DMS114 treated with DMSO at 0.1 percent for 48 hours (cell line): ENCODE measurements around the gene ADAMTS7.
"Not testable (repeated sequence)": the region's sequence is repeated elsewhere in the genome, so short reads cannot be mapped to it uniquely, and the experiment has no call there.

Source experiments
- DNase-seq: peaks from one replicate; lab custom pipeline; 2025; ENCODE audit not compliant: unreplicated experiment; lab: John Stamatoyannopoulos, UW

The ADAMTS7 gene

GRCh38 chr15:78830514-78831228 lies 19.4 kb upstream of the ADAMTS7 start:
- DNase-seq = no peak

GRCh38 chr15:78828920-78829319 lies 17.7 kb upstream of the ADAMTS7 start:
- DNase-seq = no peak

DNA sequence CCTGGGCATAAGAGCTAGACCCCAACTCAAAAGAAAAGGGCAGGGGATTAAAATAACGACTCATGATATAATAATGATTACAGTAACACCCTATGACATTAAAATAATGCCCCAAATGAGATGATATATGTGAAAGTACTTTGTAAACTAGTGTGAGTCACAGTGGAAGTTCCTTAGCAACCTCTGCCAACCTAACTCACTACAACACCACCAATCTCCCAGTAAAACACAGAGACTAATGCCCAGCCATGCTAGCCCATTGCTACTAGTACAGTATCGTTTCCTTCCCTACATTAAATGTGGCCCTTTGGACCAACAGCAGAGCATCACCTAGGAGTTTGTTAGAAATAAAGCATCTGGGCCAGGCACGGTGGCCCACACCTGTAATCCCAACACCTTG lies 11.2 kb upstream of the ADAMTS7 start:
- no peak for DNase-seq

GRCh38 chr15:78811825-78812183 lies 540 bp upstream of the ADAMTS7 start:
- no peak for DNase-seq

GRCh38 chr15:78810362-78811123 lies 721 bp downstream of the ADAMTS7 start:
- DNase-seq = peak; percentile 31

DNA sequence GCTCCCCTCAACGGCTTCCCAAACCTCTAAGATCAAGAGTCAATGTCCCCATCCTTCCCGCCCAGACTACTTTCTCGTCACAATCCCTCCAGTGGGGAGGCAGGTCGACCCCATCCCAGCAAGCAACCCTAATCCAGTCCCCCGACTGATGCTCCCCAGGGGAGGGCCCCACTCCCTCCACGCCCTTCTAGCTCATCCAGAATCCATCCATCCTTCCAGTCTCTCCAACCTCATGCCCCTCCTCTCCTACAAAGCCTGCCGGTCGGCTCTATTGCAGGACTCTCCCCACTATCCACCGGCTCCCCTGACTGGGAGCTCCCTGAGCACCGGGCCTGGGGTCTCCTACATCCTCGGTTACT lies 1.3 kb downstream of the ADAMTS7 start:
- DNase-seq = peak; percentile 31

DNA sequence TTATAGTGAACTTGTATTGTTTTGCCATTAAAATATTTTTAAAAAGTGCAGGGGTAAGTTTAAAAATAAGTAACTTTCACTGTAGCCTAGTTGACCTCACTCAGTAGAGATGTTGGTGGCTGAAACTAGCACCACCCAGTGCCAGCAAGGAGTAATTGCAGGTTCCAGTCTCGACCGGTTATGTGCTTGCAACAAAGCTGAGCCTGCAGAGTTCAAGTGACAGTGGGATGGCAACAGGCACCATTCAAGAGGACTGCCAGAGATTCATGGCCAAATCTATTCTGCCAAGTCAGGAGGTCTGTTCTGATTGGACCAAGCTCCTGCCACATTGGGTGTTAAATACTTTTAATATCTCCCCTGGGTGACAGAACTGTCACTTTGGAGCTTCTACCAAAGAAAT lies 2.7 kb downstream of the ADAMTS7 start:
- peak; percentile 29 for DNase-seq

GRCh38 chr15:78807359-78807758 lies 3.9 kb downstream of the ADAMTS7 start:
- no peak for DNase-seq

GRCh38 chr15:78804391-78804792 lies 6.9 kb downstream of the ADAMTS7 start:
- DNase-seq = no peak

- no peak for DNase-seq
Measured at GRCh38 chr15:78800806-78801205, 10.5 kb downstream of the ADAMTS7 start.

DNA sequence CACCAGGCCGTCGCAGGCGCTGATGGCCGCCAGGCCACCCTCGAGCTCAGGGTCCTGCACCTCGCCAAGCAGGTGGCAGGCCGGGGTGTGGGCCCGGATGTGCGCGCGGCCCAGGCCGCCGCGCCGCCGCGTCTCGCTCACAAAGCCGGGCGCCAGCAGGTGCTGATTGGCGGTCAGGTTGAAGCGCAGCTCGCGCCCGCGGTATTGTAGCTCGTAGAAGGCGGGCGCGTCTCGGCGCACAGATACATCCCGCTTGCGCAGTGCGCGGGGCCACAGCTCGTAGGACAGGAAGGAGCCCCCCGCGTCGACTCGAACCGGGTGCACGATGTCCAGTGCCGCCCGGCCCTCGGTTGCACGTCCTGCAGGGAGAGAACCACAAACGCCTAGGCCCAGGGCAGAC lies 11.1 kb downstream of the ADAMTS7 start:
- DNase-seq = no peak

- not testable (repeated sequence) for DNase-seq
Measured at GRCh38 chr15:78799102-78799501, 12.2 kb downstream of the ADAMTS7 start.

DNA sequence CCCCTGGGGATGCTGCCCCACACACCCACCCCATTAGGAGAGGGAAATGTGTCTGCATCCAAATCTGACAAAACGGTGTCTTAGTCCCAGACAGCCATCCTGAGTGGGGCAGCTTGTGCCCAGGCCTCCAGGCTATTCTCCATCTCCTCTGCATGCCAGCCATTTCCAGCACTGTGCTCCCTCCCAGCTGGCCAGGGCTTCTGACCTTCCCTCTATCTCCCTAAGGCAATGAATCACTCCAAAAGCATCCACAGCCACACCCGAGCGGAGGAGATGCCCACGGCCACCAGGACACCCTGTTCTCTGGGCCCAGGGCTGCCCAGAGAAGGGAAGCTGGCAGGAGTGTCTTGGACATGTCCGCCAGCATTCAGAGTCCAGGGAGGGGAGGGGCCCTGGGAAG lies 12.9 kb downstream of the ADAMTS7 start:
- not testable (repeated sequence) for DNase-seq

DNA sequence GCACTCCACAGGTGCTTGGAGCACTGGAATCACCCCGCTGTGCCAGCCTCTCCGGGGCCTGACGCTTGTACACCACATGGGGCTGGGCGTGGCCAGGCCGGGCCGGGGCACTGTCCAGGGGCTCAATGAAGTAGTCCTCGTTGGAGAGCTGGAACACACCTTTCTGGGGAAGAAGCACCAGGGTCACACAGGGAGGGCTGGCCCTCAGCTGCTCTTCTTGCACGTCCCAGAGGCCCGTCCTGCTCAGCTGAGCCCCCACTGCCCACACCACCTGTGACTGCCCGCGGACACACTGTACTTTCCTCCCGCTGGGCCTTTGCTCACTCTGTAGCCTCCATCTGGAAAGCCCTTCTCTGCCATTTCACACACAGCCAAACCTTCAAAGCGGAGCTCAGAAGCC lies 13.3 kb downstream of the ADAMTS7 start:
- DNase-seq = no peak

GRCh38 chr15:78796510-78796909 lies 14.8 kb downstream of the ADAMTS7 start:
- DNase-seq = no peak

DNA sequence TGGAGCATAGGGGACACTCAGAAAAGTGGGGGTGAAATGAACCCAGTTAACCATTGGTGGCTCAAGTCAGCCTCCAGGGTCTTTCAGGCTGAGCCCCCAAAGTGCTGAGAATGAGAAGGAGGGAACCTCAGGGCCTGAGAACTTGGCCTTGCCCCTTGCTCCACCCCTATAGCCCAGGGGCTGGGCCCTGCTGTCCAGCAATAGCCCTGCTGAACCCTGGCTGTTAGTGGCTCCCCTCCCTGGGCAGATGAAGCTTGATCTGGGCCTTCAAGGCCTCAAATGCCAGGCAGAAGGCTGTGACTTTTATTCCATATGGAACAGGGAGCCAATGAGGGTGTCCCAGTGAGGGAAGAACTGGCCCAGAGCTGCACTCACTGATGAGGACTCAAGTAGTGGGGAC lies 16.2 kb downstream of the ADAMTS7 start:
- DNase-seq = no peak

DNA sequence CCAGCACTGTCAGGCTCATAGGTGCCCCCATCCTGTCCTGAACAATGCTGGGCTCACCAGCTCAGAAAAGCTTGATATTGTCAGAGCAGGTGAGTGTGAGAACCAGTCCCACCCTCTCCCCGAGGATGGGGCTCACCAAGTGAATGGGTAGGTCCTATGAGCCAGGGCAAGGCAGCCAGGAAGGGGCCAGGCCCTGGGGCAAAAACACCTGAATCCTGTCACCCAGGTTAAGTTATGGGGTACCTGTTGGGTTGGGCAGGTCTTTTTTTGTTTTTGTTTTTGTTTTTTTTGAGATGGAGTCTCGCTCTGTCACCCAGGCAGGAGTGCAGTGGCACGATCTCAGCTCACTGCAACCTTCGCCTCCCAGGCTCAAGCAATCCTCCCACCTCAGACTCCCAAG lies 16.8 kb downstream of the ADAMTS7 start:
- DNase-seq = not testable (repeated sequence)

DNA sequence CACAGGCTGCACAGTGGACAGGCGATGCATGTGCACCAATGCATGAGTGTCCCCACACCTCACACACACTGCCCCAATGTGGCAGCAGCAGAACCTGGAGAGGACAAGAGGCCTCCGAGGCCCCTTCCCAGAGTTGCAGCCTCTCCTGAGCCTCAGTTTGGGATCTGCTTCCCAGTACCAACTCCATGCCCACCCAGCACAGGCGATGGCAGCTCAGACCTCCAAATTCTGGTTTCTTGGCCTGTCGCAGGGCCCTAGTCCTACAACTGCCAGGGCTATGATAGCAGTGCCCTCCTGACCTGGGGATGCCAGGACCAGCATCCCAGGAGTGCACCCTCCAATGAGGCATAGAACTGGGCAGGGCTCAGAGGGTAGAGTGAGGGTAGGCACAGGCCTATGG lies 19.9 kb downstream of the ADAMTS7 start:
- DNase-seq = no peak

GRCh38 chr15:78790027-78790426 lies 21.2 kb downstream of the ADAMTS7 start:
- DNase-seq = no peak

GRCh38 chr15:78789615-78790014 lies 21.6 kb downstream of the ADAMTS7 start:
- DNase-seq = no peak

DNA sequence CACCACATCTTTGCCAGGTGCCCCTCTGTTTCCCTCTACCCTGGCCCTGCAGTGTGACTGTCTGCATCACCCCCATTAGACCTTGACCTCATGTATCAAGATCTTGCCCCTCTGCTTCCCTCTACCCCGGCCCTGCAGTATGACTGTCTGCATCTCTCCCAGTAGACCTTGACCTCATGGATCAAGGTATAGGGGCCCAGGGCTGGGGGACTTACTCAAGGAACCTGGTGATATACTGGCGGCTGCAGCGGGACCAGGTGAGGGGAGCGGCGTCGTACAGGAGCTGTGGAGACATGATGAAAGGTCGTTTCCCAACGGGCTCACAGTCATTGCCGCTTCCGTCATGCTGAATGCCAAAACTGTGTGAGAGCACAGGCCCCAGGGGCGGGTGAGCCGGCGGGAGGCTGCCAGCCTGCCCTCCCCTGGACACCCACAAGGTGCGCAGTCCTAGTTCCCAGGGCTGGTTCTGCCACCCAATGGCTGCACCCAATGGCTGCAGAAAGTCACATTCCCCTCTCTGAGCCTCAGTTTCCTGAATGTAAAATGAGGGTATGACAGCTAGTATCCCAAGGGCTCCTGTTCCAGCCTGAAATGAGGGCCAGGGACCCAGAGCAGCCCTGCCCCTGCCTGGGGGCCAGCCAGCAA lies 23.1 kb downstream of the ADAMTS7 start:
- no peak for DNase-seq

DNA sequence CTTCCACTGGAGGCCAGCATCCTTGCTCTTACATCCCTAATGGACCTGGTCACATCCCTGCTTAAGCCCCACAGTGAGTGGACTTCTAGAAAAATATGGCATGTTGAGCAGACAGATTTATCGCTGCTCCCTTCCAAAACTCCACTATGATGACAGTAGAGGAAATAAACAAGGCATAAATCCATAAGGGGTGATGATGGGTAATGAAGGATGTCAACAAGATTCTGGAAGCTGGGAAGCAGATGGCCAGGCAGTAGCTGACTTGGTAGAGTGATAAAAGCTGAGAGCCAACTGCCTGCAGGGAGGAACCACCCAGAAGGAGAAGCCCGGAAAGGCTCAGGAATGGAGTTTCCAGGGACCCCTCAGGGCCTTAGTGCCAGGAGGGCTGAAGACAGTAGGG lies 28.9 kb downstream of the ADAMTS7 start:
- not testable (repeated sequence) for DNase-seq
